Kidney (tissue), 14 donors: ENCODE results near the gene TMEM198. TPM values are rescaled to one million over a fixed set of nuclear protein-coding genes. Genes with fewer than 3 reads are reported as not detected.
A peak's percentile ranks its signal among the peaks of the same experiment; 100 is the strongest.

Source experiments
- DNase-seq, 5 donors: peaks; one replicate each; pipeline ENCODE4 v3.0.0-alpha.2; 2013 to 2020
- FAIRE-seq: peaks from 2 replicates; lab custom pipeline; 2012; peaks lifted over from hg19 to GRCh38; lab: Jason Lieb, UNC
- H3K27ac ChIP-seq, 2 donors: one replicate each; pipeline ENCODE4 v1.7.0; 2013; ENCODE audit warnings: low read depth in 2 of 2, low read length in 2 of 2, inconsistent platforms in 1 of 2
- H3K27me3 ChIP-seq: one replicate; pipeline ENCODE4 v1.7.1; 2013; ENCODE audit warnings: low read length, inconsistent platforms; ENCODE audit not compliant: control insufficient read depth, insufficient read depth
- H3K36me3 ChIP-seq, 3 donors: one replicate each; pipeline versions ENCODE4 v1.7.0 to v1.7.1; 2013; ENCODE audit warnings: low read length in 3 of 3, control low read depth in 1 of 3, inconsistent platforms in 1 of 3; ENCODE audit not compliant: insufficient read depth in 3 of 3, control insufficient read depth in 2 of 3
- H3K4me1 ChIP-seq, 3 donors: one replicate each; pipeline versions ENCODE4 v1.7.0 to v1.7.1; 2013; ENCODE audit warnings: low read length in 3 of 3, inconsistent platforms in 1 of 3, low read depth in 1 of 3; ENCODE audit not compliant: control insufficient read depth in 2 of 3, insufficient read depth in 2 of 3
- H3K4me3 ChIP-seq, 3 donors: one replicate each; pipeline versions ENCODE4 v1.7.0 to v1.8.1; 2013; ENCODE audit warnings: low read length in 3 of 3, control low read depth in 1 of 3, inconsistent platforms in 1 of 3
- H3K9ac ChIP-seq, 3 donors: one replicate each; pipeline versions ENCODE4 v1.7.0 to v1.7.1; 2013; ENCODE audit warnings: low read length in 3 of 3, control low read depth in 1 of 3, inconsistent platforms in 1 of 3
- H3K9me3 ChIP-seq, 3 donors: one replicate each; pipeline versions ENCODE4 v1.7.0 to v1.7.1; 2013; ENCODE audit warnings: low read length in 3 of 3, control low read depth in 1 of 3, inconsistent platforms in 1 of 3; ENCODE audit not compliant: control insufficient read depth in 2 of 3, insufficient read depth in 1 of 3
- CTCF ChIP-seq: IDR thresholded peaks from 3 replicates; pipeline ENCODE4 v1.5.1; 2012; ENCODE audit warnings: mild to moderate bottlenecking, moderate library complexity, borderline replicate concordance; ENCODE audit not compliant: insufficient read depth; ENCODE audit errors: extremely low read depth
- intact Hi-C: fragments of 100-400 bp; cut with DNase I; formaldehyde crosslinking; loops from one replicate; pipeline ENCODE4 v1.11.1; 2022
- polyA plus RNA-seq: library from polyadenylated mRNA; stranded (reverse); fragments of 350-450 nt; fragmentation: Illumina TruSeq; extraction: RNeasy Lipid Tissue Mini Kit (QIAGEN cat#74804); gene quantifications from one replicate; pipeline ENCODE4 v1.2.3, GENCODE V29; 2014; ENCODE audit warnings: low read depth, low replicate concordance; ENCODE audit not compliant: insufficient read depth
- total RNA-seq: library from RNA; stranded (reverse); fragmentation: NEBNext Ultra II Directional; extraction: Animal tissue kit (Norgen Biotek cat#: 25700); gene quantifications from one replicate; pipeline ENCODE4 v1.2.1, GENCODE V29; 2021
- donor health status: control.
- donor health status: control.
- donor health status: control.
- donor health status: control.
- donor health status: control.
- donor health status: DM: yes; HTN: yes; CAD: no.
- donor health status: Normal renal cell carcinoma (clear cell type).

Gene TMEM198
- total and polyA plus RNA-seq, 2 donors from 2014 or later, result 4.2 to 4.5 TPM

- FAIRE-seq (no peak), DNase-seq (no peak)
- no peak for TF ChIP-seq CTCF
- Histone ChIP-seq H3K36me3 (peaks cover 0 to 8% (median 8%) of the 10 kb centered on the region in 3 donors), H3K4me3 (no peak overlapping the region), H3K4me1 (peaks cover 4 to 12% (median 9%) of the 10 kb centered on the region in 3 donors), H3K9me3 (no peaks in the 10 kb centered on the region), H3K9ac (no peak overlapping the region), H3K27me3 (no peaks in the 10 kb centered on the region), H3K27ac (no peak overlapping the region)
- intact Hi-C loops, result loop anchor here (10.0 kb wide), 1 partner anchor 134 kb away; no protein-coding TSS in a partner anchor
Measured at GRCh38 chr2:219538956-219539788, 4.7 kb upstream of the TMEM198 start.

GRCh38 chr2:219539926-219540678, 3.7 kb upstream of the TMEM198 start:
- Histone ChIP-seq H3K27me3 (no peaks in the 10 kb centered on the region), H3K4me3 (no peak overlapping the region), H3K36me3 (peaks cover 0 to 8% (median 8%) of the 10 kb centered on the region in 3 donors), H3K9ac (no peak overlapping the region), H3K9me3 (no peaks in the 10 kb centered on the region), H3K4me1 (peaks cover 4 to 18% (median 9%) of the 10 kb centered on the region in 3 donors), H3K27ac (no peak overlapping the region)
- TF ChIP-seq CTCF, result no peak
- FAIRE-seq (no peak), DNase-seq (peak in 1 of 5 donors; percentile 77)
- intact Hi-C loops, result loop anchor here (10.0 kb wide), 1 partner anchor 135 kb away; no protein-coding TSS in a partner anchor

- intact Hi-C loops, result no loop called here
- FAIRE-seq, result no peak
- no peak for TF ChIP-seq CTCF
- Histone ChIP-seq H3K27me3 (no peaks in the 10 kb centered on the region), H3K4me3 (no peak overlapping the region), H3K9ac (no peak overlapping the region), H3K9me3 (no peaks in the 10 kb centered on the region), H3K36me3 (peaks cover 0 to 8% (median 8%) of the 10 kb centered on the region in 3 donors), H3K4me1 (peaks cover 4 to 18% (median 9%) of the 10 kb centered on the region in 3 donors), H3K27ac (no peak overlapping the region)
- DNase-seq, result no peak
Measured at GRCh38 chr2:219540784-219541504, 2.9 kb upstream of the TMEM198 start.
